Measurements from ENCODE around the gene SINHCAF.

DNA sequence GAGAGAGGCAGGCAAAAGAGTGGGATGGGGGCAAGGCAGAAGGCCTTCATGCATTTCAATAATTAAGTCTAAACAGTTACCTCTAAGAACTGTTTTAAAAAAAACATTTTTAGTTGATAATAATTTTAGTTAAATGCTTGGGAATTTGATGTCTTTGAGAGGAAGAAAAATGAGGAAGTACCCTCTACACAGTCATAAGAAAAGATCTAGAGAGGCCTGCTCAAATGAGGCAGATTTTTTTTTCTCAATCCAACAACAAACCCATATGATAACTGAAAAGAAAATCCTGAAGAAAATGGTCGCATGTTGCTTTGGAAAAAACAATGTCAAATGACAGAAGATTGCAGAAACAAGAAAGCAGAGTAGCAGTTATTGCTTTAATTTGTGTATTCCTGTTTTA, 25.6 kb downstream of the SINHCAF start:
- TF ChIP-seq, protein P1, sequence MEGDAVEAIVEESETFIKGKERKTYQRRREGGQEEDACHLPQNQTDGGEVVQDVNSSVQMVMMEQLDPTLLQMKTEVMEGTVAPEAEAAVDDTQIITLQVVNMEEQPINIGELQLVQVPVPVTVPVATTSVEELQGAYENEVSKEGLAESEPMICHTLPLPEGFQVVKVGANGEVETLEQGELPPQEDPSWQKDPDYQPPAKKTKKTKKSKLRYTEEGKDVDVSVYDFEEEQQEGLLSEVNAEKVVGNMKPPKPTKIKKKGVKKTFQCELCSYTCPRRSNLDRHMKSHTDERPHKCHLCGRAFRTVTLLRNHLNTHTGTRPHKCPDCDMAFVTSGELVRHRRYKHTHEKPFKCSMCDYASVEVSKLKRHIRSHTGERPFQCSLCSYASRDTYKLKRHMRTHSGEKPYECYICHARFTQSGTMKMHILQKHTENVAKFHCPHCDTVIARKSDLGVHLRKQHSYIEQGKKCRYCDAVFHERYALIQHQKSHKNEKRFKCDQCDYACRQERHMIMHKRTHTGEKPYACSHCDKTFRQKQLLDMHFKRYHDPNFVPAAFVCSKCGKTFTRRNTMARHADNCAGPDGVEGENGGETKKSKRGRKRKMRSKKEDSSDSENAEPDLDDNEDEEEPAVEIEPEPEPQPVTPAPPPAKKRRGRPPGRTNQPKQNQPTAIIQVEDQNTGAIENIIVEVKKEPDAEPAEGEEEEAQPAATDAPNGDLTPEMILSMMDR (IDR thresholded peaks at IDR 0.05): no peak
- TF ChIP-seq POLR2A (IDR thresholded peaks at IDR 0.05): no peak

All from vagina (tissue), 2 donors.